ENCODE results near the gene CNTF. TPM values are rescaled to one million over a fixed set of nuclear protein-coding genes. Genes with fewer than 3 reads are reported as not detected.

CNTF gene
- total RNA-seq, 2 donors from 2014 or later = 4.7 to 5.3 TPM

DNA sequence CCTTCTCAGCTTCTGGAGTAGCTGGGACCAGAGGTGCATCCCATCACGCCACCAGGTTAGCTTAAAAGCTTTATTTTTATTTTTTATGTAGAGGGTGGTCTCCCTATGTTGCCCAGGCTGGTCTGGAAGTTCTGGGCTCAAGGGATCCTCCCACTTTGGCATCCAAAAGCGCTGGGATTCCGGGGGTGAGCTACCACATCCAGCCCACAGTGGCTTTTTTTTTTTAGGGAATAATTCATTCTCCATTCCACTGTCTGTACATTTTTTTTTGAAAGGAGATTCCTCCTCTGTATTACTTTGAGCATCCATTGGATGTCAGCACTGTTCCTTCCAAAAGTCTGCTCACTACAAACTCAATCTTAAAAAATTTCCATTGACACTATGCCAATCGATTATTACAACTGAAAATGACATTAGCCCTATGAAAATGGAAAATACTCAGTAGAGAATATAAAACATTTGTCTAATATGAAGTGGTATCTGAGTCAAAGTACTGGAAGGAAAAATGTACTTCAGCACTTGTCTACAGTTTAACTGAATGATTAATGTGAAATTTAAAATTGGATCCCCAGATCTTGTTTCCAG lies 45.5 kb upstream of the CNTF start:
- Histone ChIP-seq H3K9me3 (no peaks in the 10 kb centered on the region), H3K4me1 (ENCODE audit: control insufficient read depth in 1 of 2, low read depth in 2 of 2) (peaks cover 56 to 71% of the 10 kb centered on the region in 2 donors), H3K27ac (peak overlapping the region; percentile 100), H3K27me3 (replicated peaks; ENCODE audit: insufficient read depth) (no peaks in the 10 kb centered on the region), H3K36me3 (no peaks in the 10 kb centered on the region), H3K4me3 (peak overlapping the region; percentile 84)
- ATAC-seq (ENCODE audit: insufficient number of reproducible peaks, low FRiP score, low read depth) (no peak), DNase-seq (ENCODE audit: low spot score) (no peak)
- no peak for TF ChIP-seq CTCF (IDR thresholded peaks at IDR 0.05)

DNA sequence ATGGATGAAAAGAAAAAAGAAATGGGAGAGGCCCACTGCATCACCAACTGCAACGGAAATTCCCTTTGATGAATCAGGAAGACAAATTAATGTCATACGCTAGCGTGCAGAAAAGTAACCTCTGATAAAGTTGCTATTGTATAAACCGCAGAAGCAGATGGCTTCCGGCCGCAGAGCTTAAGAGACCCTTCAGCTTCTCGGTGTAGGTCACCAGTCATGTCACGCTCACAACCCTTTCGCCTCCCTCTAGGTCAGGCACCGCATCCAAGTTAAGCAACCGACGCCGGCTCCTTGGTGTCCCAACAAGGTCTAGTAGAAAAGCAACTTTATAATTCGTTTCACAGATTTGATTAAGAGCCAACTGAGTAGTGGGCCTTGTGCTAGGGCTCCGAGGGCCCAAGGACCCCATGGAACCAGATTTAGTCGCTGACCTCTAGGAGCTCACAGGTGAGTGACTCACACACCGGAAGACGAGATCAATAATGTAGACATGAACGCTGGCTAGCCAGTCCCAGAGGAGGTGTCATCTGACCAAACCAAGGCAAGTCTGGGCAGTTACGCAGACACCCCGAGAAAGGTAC lies 44.8 kb upstream of the CNTF start:
- no peaks in the 10 kb centered on the region for H3K27me3 ChIP-seq (replicated peaks; ENCODE audit: insufficient read depth)
- no peaks in the 10 kb centered on the region for H3K36me3 ChIP-seq
- TF ChIP-seq CTCF (IDR thresholded peaks at IDR 0.05) = no peak
- peaks cover 55 to 72% of the 10 kb centered on the region in 2 donors for H3K4me1 ChIP-seq (ENCODE audit: control insufficient read depth in 1 of 2, low read depth in 2 of 2)
- H3K9me3 ChIP-seq = no peaks in the 10 kb centered on the region
- ATAC-seq (ENCODE audit: insufficient number of reproducible peaks, low FRiP score, low read depth) (no peak), DNase-seq (ENCODE audit: low spot score) (peak; percentile 29)
- peak overlapping the region; percentile 84 for H3K4me3 ChIP-seq
- peak overlapping the region; percentile 100 for H3K27ac ChIP-seq

- no peaks in the 10 kb centered on the region for H3K36me3 ChIP-seq
- peak overlapping the region; percentile 100 for H3K27ac ChIP-seq
- H3K9me3 ChIP-seq = no peaks in the 10 kb centered on the region
- H3K4me3 ChIP-seq = peak overlapping the region; percentile 84
- DNase-seq (ENCODE audit: low spot score) (peak; percentile 81), ATAC-seq (ENCODE audit: insufficient number of reproducible peaks, low FRiP score, low read depth) (peak; percentile 79)
- H3K27me3 ChIP-seq (replicated peaks; ENCODE audit: insufficient read depth) = no peaks in the 10 kb centered on the region
- H3K4me1 ChIP-seq (ENCODE audit: control insufficient read depth in 1 of 2, low read depth in 2 of 2) = peaks cover 51 to 72% of the 10 kb centered on the region in 2 donors
- TF ChIP-seq CTCF (IDR thresholded peaks at IDR 0.05) = no peak
Measured at GRCh38 chr11:58578136-58578634, 44.3 kb upstream of the CNTF start.

- H3K4me3 ChIP-seq = peak within 1 kb of the TSS; percentile 84
- TF ChIP-seq CTCF (IDR thresholded peaks at IDR 0.05) = no peak
- H3K27me3 ChIP-seq (replicated peaks; ENCODE audit: insufficient read depth) = no peaks in the 10 kb centered on the region
- peak within 1 kb of the TSS; percentile 100 for H3K27ac ChIP-seq
- ATAC-seq (ENCODE audit: insufficient number of reproducible peaks, low FRiP score, low read depth) (peak; percentile 73), DNase-seq (ENCODE audit: low spot score) (peak; percentile 95)
- H3K9me3 ChIP-seq = no peaks in the 10 kb centered on the region
- H3K4me1 ChIP-seq (ENCODE audit: control insufficient read depth in 1 of 2, low read depth in 2 of 2) = peaks cover 50 to 72% of the 10 kb centered on the region in 2 donors
- no peaks in the 10 kb centered on the region for H3K36me3 ChIP-seq
Measured at GRCh38 chr11:58578635-58579191, 43.8 kb upstream of the CNTF start, which contains the start of gene ZFP91. TSS of gene ZFP91 (plus strand) at chr11:58579063. CDS start at chr11:58579282, 219 bp downstream.

Measured in thoracic aorta (tissue), 2 donors.